Panc1 (cell line): ENCODE measurements around the gene TMEM131. TPM values are rescaled to one million over a fixed set of nuclear protein-coding genes. Genes with fewer than 3 reads are reported as not detected.

ENCODE experiments used
- ATAC-seq: fragments of 200-7000 bp; cut with Tn5 transposase; 2 replicates; pipeline ENCODE4 v1.9.1; 2020; ENCODE audit warnings: mild to moderate bottlenecking, moderate library complexity
- BruUV-seq: library from RNA; stranded (reverse); fragments of 400-500 nt; replicated peaks from 2 replicates; lab custom pipeline; 2021; lab: Mats Ljungman, UMichigan
- CTCF ChIA-PET: fragments of 300-600 bp; sonication (Branson Sonifier 250); formaldehyde crosslinking; loops from one replicate; lab custom pipeline; 2022; ENCODE audit warnings: antibody characterized with exemption; lab: Charles Lee
- POLR2A ChIA-PET: fragments of 300-600 bp; sonication (Branson Sonifier 250); formaldehyde crosslinking; loops from one replicate; lab custom pipeline; 2022; ENCODE audit warnings: antibody characterized with exemption; lab: Charles Lee
- DNase-seq: peaks from one replicate; pipeline ENCODE4 v3.0.0-alpha.2; 2010; ENCODE audit warnings: low read depth, low spot score
- H3K27ac ChIP-seq: 2 replicates; pipeline ENCODE4 v1.5.1; 2011; ENCODE audit warnings: mild to moderate bottlenecking, low read length, inconsistent platforms
- H3K27me3 ChIP-seq: fragments of 200-500 bp; sonication (Bioruptor generic); 2 replicates; pipeline ENCODE4 v1.6.0; 2014; ENCODE audit warnings: low read length, inconsistent platforms; ENCODE audit not compliant: control insufficient read depth, insufficient read depth
- H3K36me3 ChIP-seq: fragments of 200-500 bp; sonication (Bioruptor generic); 2 replicates; pipeline ENCODE4 v1.5.1; 2014; ENCODE audit warnings: inconsistent platforms, mild to moderate bottlenecking, low read length, moderate library complexity; ENCODE audit not compliant: control insufficient read depth, insufficient read depth
- H3K4me1 ChIP-seq: 2 replicates; pipeline ENCODE4 v1.5.1; 2011; ENCODE audit warnings: inconsistent platforms, mild to moderate bottlenecking, low read length, moderate library complexity; ENCODE audit not compliant: control insufficient read depth, insufficient read depth
- H3K4me3 ChIP-seq, 2 experiments: 2 replicates each; pipeline ENCODE4 v1.5.1; 2011 to 2012; ENCODE audit warnings: low read depth in 2 of 2, low read length in 2 of 2, mild to moderate bottlenecking in 2 of 2, inconsistent platforms in 1 of 2, moderate library complexity in 1 of 2
- H3K9me3 ChIP-seq: fragments of 200-500 bp; sonication (Bioruptor generic); 2 replicates; pipeline ENCODE4 v1.5.1; 2014; ENCODE audit warnings: low read depth, mild to moderate bottlenecking, inconsistent platforms, low read length, moderate library complexity; ENCODE audit not compliant: control insufficient read depth, insufficient read depth
- POLR2AphosphoS5 ChIP-seq: IDR thresholded peaks from 2 replicates; pipeline ENCODE4 v1.6.1; 2012; ENCODE audit warnings: mild to moderate bottlenecking, low read depth, low read length, moderate library complexity
- SIN3A ChIP-seq: IDR thresholded peaks from 2 replicates; pipeline ENCODE4 v1.6.1; 2012; ENCODE audit warnings: low read depth, mild to moderate bottlenecking, low read length, moderate library complexity, borderline replicate concordance; ENCODE audit not compliant: insufficient read depth
- TCF7L2 ChIP-seq: IDR thresholded peaks from 2 replicates; pipeline ENCODE4 v1.6.1; 2011; ENCODE audit warnings: mild to moderate bottlenecking, low read depth, low read length, inconsistent platforms
- in situ Hi-C: cut with HindIII; loops from 2 replicates; pipeline ENCODE4 v1.10.0; 2016; ENCODE audit warnings: low sequenced_read_pairs, low pct_unique_long_range_greater_than_20kb
- intact Hi-C: fragments of 100-400 bp; cut with micrococcal nuclease; formaldehyde crosslinking; loops from one replicate; pipeline ENCODE4 v1.10.0; 2022; ENCODE audit not compliant: unreplicated experiment
- total RNA-seq: library from RNA; stranded (reverse); gene quantifications from one replicate; pipeline ENCODE4 v1.2.1, GENCODE V29; 2021; ENCODE audit not compliant: unreplicated experiment
- TF ChIP-seq, protein P1 (sequence below): fragments of 450-650 bp; IDR thresholded peaks from 2 replicates; pipeline ENCODE4 v1.5.1; 2017; ENCODE audit warnings: mild to moderate bottlenecking
- TF ChIP-seq, protein P2 (sequence below), 2 experiments: IDR thresholded peaks; 2 replicates each; pipeline ENCODE4 v1.6.1; 2011 to 2012; ENCODE audit warnings: low read depth in 2 of 2, control low read depth in 1 of 2, low read length in 1 of 2, mild to moderate bottlenecking in 1 of 2, moderate library complexity in 1 of 2; ENCODE audit not compliant: insufficient read depth in 1 of 2

TMEM131 gene
- total RNA-seq, 1 experiment from 2014 or later, result 43.4 TPM

DNA sequence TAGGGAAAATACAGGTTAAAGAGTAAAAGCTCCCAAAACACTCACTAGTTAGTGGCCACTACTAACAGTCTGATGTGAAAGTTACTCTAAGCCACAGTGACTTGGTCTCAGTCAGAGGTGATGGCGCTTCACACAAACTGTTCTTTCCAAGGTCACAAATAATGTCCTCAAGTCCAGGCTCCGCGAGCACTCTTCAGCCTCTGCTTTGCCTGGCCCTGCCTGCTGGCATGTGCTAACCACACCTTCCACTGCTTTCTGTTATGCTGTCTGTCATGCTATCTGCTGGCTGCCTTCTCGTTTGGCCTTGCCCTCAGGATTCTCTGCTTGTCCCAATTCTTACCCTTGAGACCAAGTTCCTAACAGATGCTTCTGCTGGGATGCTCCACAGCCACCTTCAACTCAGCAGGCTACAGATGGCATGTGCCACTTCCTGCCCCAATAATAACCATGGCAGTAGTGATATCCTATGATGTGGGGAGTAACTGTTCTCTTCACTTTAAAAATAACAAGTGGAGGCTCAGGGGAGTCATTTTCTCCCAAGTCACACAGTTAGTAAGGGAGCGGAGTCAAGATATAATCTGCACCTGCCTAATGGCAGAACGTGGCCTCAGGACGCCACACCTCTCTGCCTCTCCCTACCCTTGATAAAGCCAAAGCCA lies 206.6 kb downstream of the TMEM131 start:
- intact Hi-C loops (no loop called here), in situ Hi-C loops (no loop called here)
- CTCF ChIA-PET, result no interaction called here
- Histone ChIP-seq H3K27ac (no peak overlapping the region), H3K4me1 (no peaks in the 10 kb centered on the region), H3K9me3 (no peaks in the 10 kb centered on the region), H3K36me3 (no peaks in the 10 kb centered on the region; the same call in 1 of the 2 replicates), H3K27me3 (no peaks in the 10 kb centered on the region), H3K4me3 (no peak overlapping the region)
- TF ChIP-seq, protein P1, sequence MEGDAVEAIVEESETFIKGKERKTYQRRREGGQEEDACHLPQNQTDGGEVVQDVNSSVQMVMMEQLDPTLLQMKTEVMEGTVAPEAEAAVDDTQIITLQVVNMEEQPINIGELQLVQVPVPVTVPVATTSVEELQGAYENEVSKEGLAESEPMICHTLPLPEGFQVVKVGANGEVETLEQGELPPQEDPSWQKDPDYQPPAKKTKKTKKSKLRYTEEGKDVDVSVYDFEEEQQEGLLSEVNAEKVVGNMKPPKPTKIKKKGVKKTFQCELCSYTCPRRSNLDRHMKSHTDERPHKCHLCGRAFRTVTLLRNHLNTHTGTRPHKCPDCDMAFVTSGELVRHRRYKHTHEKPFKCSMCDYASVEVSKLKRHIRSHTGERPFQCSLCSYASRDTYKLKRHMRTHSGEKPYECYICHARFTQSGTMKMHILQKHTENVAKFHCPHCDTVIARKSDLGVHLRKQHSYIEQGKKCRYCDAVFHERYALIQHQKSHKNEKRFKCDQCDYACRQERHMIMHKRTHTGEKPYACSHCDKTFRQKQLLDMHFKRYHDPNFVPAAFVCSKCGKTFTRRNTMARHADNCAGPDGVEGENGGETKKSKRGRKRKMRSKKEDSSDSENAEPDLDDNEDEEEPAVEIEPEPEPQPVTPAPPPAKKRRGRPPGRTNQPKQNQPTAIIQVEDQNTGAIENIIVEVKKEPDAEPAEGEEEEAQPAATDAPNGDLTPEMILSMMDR, result no peak
- no peak for TF ChIP-seq POLR2AphosphoS5
- no peak for TF ChIP-seq SIN3A
- no peak for TF ChIP-seq TCF7L2
- TF ChIP-seq, protein P2, sequence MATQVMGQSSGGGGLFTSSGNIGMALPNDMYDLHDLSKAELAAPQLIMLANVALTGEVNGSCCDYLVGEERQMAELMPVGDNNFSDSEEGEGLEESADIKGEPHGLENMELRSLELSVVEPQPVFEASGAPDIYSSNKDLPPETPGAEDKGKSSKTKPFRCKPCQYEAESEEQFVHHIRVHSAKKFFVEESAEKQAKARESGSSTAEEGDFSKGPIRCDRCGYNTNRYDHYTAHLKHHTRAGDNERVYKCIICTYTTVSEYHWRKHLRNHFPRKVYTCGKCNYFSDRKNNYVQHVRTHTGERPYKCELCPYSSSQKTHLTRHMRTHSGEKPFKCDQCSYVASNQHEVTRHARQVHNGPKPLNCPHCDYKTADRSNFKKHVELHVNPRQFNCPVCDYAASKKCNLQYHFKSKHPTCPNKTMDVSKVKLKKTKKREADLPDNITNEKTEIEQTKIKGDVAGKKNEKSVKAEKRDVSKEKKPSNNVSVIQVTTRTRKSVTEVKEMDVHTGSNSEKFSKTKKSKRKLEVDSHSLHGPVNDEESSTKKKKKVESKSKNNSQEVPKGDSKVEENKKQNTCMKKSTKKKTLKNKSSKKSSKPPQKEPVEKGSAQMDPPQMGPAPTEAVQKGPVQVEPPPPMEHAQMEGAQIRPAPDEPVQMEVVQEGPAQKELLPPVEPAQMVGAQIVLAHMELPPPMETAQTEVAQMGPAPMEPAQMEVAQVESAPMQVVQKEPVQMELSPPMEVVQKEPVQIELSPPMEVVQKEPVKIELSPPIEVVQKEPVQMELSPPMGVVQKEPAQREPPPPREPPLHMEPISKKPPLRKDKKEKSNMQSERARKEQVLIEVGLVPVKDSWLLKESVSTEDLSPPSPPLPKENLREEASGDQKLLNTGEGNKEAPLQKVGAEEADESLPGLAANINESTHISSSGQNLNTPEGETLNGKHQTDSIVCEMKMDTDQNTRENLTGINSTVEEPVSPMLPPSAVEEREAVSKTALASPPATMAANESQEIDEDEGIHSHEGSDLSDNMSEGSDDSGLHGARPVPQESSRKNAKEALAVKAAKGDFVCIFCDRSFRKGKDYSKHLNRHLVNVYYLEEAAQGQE (IDR thresholded peaks at IDR 0.05; ENCODE audit: insufficient read depth in 1 of 2, low read depth in 2 of 2, low read length in 1 of 2), result no peak
- POLR2A ChIA-PET, result no interaction called here
- ATAC-seq, result no peak
- no TSS peak for BruUV-seq
- DNase-seq, result no peak

DNA sequence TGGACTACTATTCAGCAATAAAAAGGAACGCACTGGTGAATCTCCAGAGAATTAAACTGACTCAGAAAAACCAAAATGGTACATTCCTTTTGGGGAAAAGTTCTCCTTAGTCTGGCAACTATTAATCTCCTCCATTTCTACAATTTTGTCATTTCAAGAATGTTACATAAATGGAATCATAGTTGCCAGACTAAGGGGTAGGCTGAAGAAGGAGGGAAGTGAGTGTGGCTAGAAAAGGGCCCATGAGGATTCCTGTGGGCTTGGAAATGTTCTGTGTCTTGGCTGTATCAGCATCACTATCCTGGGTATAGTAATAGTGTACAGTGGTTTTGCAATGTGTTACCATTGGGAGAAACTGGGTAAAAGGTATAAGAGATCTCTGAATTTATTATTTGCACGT lies 209.9 kb downstream of the TMEM131 start:
- no peak overlapping the region for H3K4me3 ChIP-seq
- CTCF ChIA-PET, result no interaction called here
- POLR2A ChIA-PET, result no interaction called here
- ATAC-seq (no peak), DNase-seq (no peak)
- intact Hi-C loops, result no loop called here
- no TSS peak for BruUV-seq
- TF ChIP-seq, protein P1, result no peak
- TF ChIP-seq POLR2AphosphoS5 (no peak), SIN3A (no peak), TCF7L2 (no peak)
- TF ChIP-seq, protein P2 (IDR thresholded peaks at IDR 0.05; ENCODE audit: insufficient read depth in 1 of 2, low read depth in 2 of 2, low read length in 1 of 2), result no peak
- no peaks in the 10 kb centered on the region for H3K4me1 ChIP-seq
- H3K9me3 ChIP-seq, result no peaks in the 10 kb centered on the region
- H3K27ac ChIP-seq, result no peak overlapping the region
- in situ Hi-C loops, result no loop called here
- H3K27me3 ChIP-seq, result no peaks in the 10 kb centered on the region
- no peaks in the 10 kb centered on the region for H3K36me3 ChIP-seq
